COR-L47 (cell line): ENCODE data around the gene ACTR10.
A peak's percentile ranks its signal among the peaks of the same experiment; 100 is the strongest.
"Not testable (repeated sequence)": the region's sequence is repeated elsewhere in the genome, so short reads cannot be mapped to it uniquely, and the experiment has no call there.

Experiments
- DNase-seq: peaks from one replicate; lab custom pipeline; 2025; lab: John Stamatoyannopoulos, UW

The ACTR10 gene

GRCh38 chr14:58216544-58216943 is 16.6 kb downstream of the ACTR10 start:
- no peak for DNase-seq

- DNase-seq, result no peak
Measured at GRCh38 chr14:58227096-58227819, 27.3 kb downstream of the ACTR10 start.

GRCh38 chr14:58238252-58239243 is 38.6 kb downstream of the ACTR10 start:
- DNase-seq, result no peak

- DNase-seq, result peak; percentile 49
Measured at GRCh38 chr14:58239244-58240195, 39.6 kb downstream of the ACTR10 start.

GRCh38 chr14:58243790-58244555 is 44.0 kb downstream of the ACTR10 start:
- no peak for DNase-seq

- peak; percentile 96 for DNase-seq
Measured at GRCh38 chr14:58244556-58245387, 44.8 kb downstream of the ACTR10 start, which contains the start of gene PSMA3. Gene PSMA3 (plus strand): TSS chr14:58244843. CDS start chr14:58244921, 78 bp downstream.

- DNase-seq, result no peak
Measured at GRCh38 chr14:58245562-58245961, 45.6 kb downstream of the ACTR10 start.

GRCh38 chr14:58249611-58250010 is 49.7 kb downstream of the ACTR10 start:
- no peak for DNase-seq

GRCh38 chr14:58258156-58258555 is 58.2 kb downstream of the ACTR10 start:
- DNase-seq, result no peak

- not testable (repeated sequence) for DNase-seq
Measured at GRCh38 chr14:58262005-58262404, 62.1 kb downstream of the ACTR10 start.

- DNase-seq, result no peak
Measured at GRCh38 chr14:58265401-58265800, 65.5 kb downstream of the ACTR10 start.

- DNase-seq, result no peak
Measured at GRCh38 chr14:58270628-58271027, 70.7 kb downstream of the ACTR10 start.

- DNase-seq, result no peak
Measured at GRCh38 chr14:58272588-58273372, 72.8 kb downstream of the ACTR10 start.

- no peak for DNase-seq
Measured at GRCh38 chr14:58274881-58275280, 74.9 kb downstream of the ACTR10 start.

- DNase-seq, result no peak
Measured at GRCh38 chr14:58275527-58276190, 75.7 kb downstream of the ACTR10 start.

- no peak for DNase-seq
Measured at GRCh38 chr14:58276208-58276607, 76.3 kb downstream of the ACTR10 start.

GRCh38 chr14:58278177-58278576 is 78.2 kb downstream of the ACTR10 start:
- no peak for DNase-seq

GRCh38 chr14:58280954-58281787 is 81.2 kb downstream of the ACTR10 start:
- DNase-seq, result no peak
